ENCODE data around the gene SMIM3. TPM values are rescaled to one million over a fixed set of nuclear protein-coding genes. Genes with fewer than 3 reads are reported as not detected.
"Not testable (repeated sequence)": the region's sequence is repeated elsewhere in the genome, so short reads cannot be mapped to it uniquely, and the experiment has no call there.

Gene SMIM3
- total and polyA plus RNA-seq, 2 of the 4 experiments (the other 2 are of a cell fraction) = 37.5 to 53.4 TPM

DNA sequence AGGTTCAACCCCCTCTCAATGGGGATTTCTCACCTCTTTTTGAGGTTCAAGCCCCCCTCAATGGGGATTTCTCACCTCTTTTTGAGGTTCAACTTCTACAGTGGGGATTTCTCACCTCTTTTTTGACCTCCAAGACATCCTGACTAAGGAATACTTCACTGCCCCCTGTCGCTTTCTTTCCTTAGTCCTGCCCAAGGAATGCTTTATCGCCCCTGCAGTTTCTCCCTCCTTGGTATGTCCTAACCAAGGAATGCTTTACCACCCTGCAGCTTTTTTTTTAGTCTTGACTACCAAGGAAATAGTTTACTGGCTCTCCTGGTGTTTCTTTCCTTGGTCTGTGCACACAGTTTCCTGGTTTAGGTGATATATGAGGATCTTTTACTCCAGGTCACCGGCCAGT is 58.1 kb downstream of the SMIM3 start:
- dilution Hi-C loops (cut with HindIII; ENCODE audit: low sequenced_read_pairs, unreplicated experiment) (no loop called here), intact Hi-C loops (cut with micrococcal nuclease) (no loop called here), in situ Hi-C loops (cut with MboI; ENCODE audit: low sequenced_read_pairs) (no loop called here)
- Histone ChIP-seq H3K23ac (ENCODE audit: low read depth, low read length) (no peak overlapping the region), H3K4me2 (ENCODE audit: low read depth, low read length) (no peak overlapping the region), H3K4me3 (ENCODE audit: insufficient read depth, low read depth, low read length) (no peak overlapping the region), H3K4me1 (ENCODE audit: control insufficient read depth, insufficient read depth, low read length) (no peaks in the 10 kb centered on the region), H3K4ac (ENCODE audit: low read depth, low read length) (no peak overlapping the region), H3K18ac (ENCODE audit: low read depth, low read length) (no peak overlapping the region), H2BK120ac (ENCODE audit: low read depth, low read length) (no peak overlapping the region), H3K9ac (ENCODE audit: low read depth, low read length) (no peak overlapping the region), H4K5ac (ENCODE audit: low read depth, low read length) (no peak overlapping the region), H4K20me1 (ENCODE audit: insufficient read depth, low read length) (no peaks in the 10 kb centered on the region), H2BK15ac (ENCODE audit: low read depth, low read length) (no peak overlapping the region), H4K91ac (ENCODE audit: insufficient read depth, low read depth, low read length) (no peak overlapping the region), H2BK20ac (ENCODE audit: low read depth, low read length) (no peak overlapping the region), H3K56ac (ENCODE audit: extremely low read depth, insufficient read depth, low read length) (no peak overlapping the region), H3K27ac (ENCODE audit: insufficient read depth, low read length) (no peak overlapping the region), H2AFZ (replicated peaks; ENCODE audit: low read length, poor library complexity) (no peak overlapping the region), H3K36me3 (ENCODE audit: control insufficient read depth, insufficient read depth, low read length) (no peaks in the 10 kb centered on the region), H3K14ac (replicated peaks; ENCODE audit: low read depth, low read length) (no peak overlapping the region), H3K79me1 (ENCODE audit: low read depth in 1 of 2, low read length in 2 of 2) (no peaks in the 10 kb centered on the region), H2BK5ac (ENCODE audit: low read depth, low read length, poor library complexity, severe bottlenecking) (no peak overlapping the region), H3K27me3 (ENCODE audit: control insufficient read depth, insufficient read depth, low read length) (peaks cover 22% of the 10 kb centered on the region), H4K8ac (ENCODE audit: low read depth in 2 of 2, low read length in 2 of 2) (no peak overlapping the region), H3K9me3 (ENCODE audit: control insufficient read depth, insufficient read depth, low read length) (peaks cover 7% of the 10 kb centered on the region), H2AK5ac (ENCODE audit: low read depth, low read length) (no peak overlapping the region), H3K9me1 (ENCODE audit: insufficient read depth, low read length) (no peaks in the 10 kb centered on the region), H2AK9ac (replicated peaks; ENCODE audit: low read depth, low read length, poor library complexity) (no peak overlapping the region)
- ATAC-seq (ENCODE audit: low read depth) (no peak), DNase-seq (no peak)
- no peak for TF ChIP-seq MXI1 (IDR thresholded peaks at IDR 0.05; ENCODE audit: borderline replicate concordance, low read depth, low read length)
- no peak for TF ChIP-seq USF2 (IDR thresholded peaks at IDR 0.05; ENCODE audit: low read depth, low read length)
- TF ChIP-seq POLR2A (IDR thresholded peaks at IDR 0.05; ENCODE audit: low read depth, low read length) = no peak
- TF ChIP-seq RFX5 (IDR thresholded peaks at IDR 0.05; ENCODE audit: low read depth, low read length) = no peak
- TF ChIP-seq FOS (IDR thresholded peaks at IDR 0.05; ENCODE audit: low read depth, low read length) = no peak
- TF ChIP-seq CHD1 (IDR thresholded peaks at IDR 0.05; ENCODE audit: low read depth, low read length) = no peak
- TF ChIP-seq MAFK (IDR thresholded peaks at IDR 0.05; ENCODE audit: low read depth, low read length) = no peak
- no peak for TF ChIP-seq CEBPB (IDR thresholded peaks at IDR 0.05; ENCODE audit: low read depth, low read length)
- no TSS peak for BruUV-seq (replicated peaks)
- CTCF ChIA-PET = no interaction called here
- POLR2A ChIA-PET (ENCODE audit: unreplicated experiment) = no interaction called here
- no CpG with 5 or more reads among the region's 3 CpGs for WGBS, 2 experiments (ENCODE audit: extremely low coverage in 2 of 2, insufficient read length in 1 of 2)

DNA sequence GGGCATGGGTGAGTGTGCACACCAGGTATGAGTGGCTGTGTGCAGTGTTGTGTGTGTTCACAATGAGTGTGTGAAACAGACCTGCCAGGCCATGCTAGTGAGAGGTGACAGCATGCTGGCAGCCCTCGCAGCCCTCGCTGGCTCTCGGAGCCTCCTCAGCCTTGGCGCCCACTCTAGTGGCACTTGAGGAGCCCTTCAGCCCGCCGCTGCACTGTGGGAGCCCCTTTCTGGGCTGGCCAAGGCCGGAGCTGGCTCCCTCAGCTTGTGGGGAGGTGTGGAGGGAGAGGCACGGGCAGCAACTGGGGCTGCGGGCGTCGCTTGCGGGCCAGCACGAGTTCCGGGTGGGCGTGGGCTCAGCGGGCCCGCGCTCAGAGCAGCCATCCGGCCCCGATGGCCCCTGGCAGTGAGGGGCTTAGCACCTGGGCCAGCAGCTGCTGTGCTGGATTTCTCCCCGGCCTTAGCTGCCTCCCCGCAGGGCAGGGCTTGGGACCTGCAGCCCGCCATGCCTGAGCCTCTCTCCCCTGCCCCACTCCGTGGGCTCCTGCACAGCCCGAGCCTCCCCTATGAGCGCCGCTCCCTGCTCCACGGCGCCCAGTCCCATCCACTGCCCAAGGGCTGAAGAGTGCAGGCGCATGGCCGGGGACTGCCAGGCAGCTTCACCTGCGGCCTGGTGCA is 66.8 kb downstream of the SMIM3 start:
- H2AK5ac ChIP-seq (ENCODE audit: low read depth, low read length); H2BK120ac ChIP-seq (ENCODE audit: low read depth, low read length); H3K56ac ChIP-seq (ENCODE audit: extremely low read depth, insufficient read depth, low read length); H2BK15ac ChIP-seq (ENCODE audit: low read depth, low read length); H3K27ac ChIP-seq (ENCODE audit: insufficient read depth, low read length); H3K4me3 ChIP-seq (ENCODE audit: insufficient read depth, low read depth, low read length); BruUV-seq (replicated peaks); H4K5ac ChIP-seq (ENCODE audit: low read depth, low read length); H3K9ac ChIP-seq (ENCODE audit: low read depth, low read length); H3K18ac ChIP-seq (ENCODE audit: low read depth, low read length); H3K4me1 ChIP-seq (ENCODE audit: control insufficient read depth, insufficient read depth, low read length); dilution Hi-C loops (cut with HindIII; ENCODE audit: low sequenced_read_pairs, unreplicated experiment); H2AK9ac ChIP-seq (replicated peaks; ENCODE audit: low read depth, low read length, poor library complexity); DNase-seq; H4K20me1 ChIP-seq (ENCODE audit: insufficient read depth, low read length); H3K9me1 ChIP-seq (ENCODE audit: insufficient read depth, low read length); H4K8ac ChIP-seq (ENCODE audit: low read depth in 2 of 2, low read length in 2 of 2); H3K4ac ChIP-seq (ENCODE audit: low read depth, low read length); H3K36me3 ChIP-seq (ENCODE audit: control insufficient read depth, insufficient read depth, low read length); H4K91ac ChIP-seq (ENCODE audit: insufficient read depth, low read depth, low read length); H2AFZ ChIP-seq (replicated peaks; ENCODE audit: low read length, poor library complexity); H3K14ac ChIP-seq (replicated peaks; ENCODE audit: low read depth, low read length); ATAC-seq (ENCODE audit: low read depth); H2BK20ac ChIP-seq (ENCODE audit: low read depth, low read length); H3K4me2 ChIP-seq (ENCODE audit: low read depth, low read length); H3K79me1 ChIP-seq (ENCODE audit: low read depth in 1 of 2, low read length in 2 of 2); H2BK5ac ChIP-seq (ENCODE audit: low read depth, low read length, poor library complexity, severe bottlenecking); H3K9me3 ChIP-seq (ENCODE audit: control insufficient read depth, insufficient read depth, low read length); POLR2A ChIA-PET (ENCODE audit: unreplicated experiment); H3K23ac ChIP-seq (ENCODE audit: low read depth, low read length): not testable (repeated sequence)
- peaks cover 15% of the 10 kb centered on the region for H3K27me3 ChIP-seq (ENCODE audit: control insufficient read depth, insufficient read depth, low read length)
- in situ Hi-C loops (cut with MboI; ENCODE audit: low sequenced_read_pairs) (loop anchor here (5.0 to 10.0 kb wide), 2 partner anchors 283 to 381 kb away; no protein-coding TSS in a partner anchor), intact Hi-C loops (cut with micrococcal nuclease) (loop anchor here (5.0 kb wide), 2 partner anchors 113 to 188 kb away; no protein-coding TSS in a partner anchor)
- CTCF ChIA-PET = interaction anchor here (2.5 kb wide), 1 partner anchor 44 kb away, joined by 26 read pairs; no protein-coding TSS in a partner anchor
- 96% methylated on average over 7 of the region's 32 CpGs; no CpG with 5 or more reads in 1 of the 2 experiments for WGBS, 2 experiments (ENCODE audit: extremely low coverage in 2 of 2, insufficient read length in 1 of 2)

All from IMR-90 (cell line).